ENCODE data around the gene LGALSL.

DNA sequence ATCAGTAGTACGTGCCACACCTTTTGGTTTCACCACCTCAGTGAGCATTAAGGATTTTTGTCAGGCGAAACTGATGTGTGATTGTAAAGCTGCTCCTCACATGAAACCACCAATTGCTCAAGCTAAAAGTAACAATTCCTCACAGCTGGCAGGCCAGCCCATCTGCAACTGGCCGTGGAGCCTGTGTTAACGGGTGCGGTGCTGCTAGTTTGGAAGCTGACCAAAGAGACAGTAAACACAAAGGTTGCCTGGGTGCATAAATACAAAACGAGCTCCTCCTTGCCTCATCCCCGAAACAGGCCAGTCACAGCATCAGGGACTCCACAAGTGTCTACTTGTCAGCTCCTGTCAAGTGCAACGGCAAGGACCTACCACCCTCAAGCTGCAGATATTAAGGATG lies 32.0 kb downstream of the LGALSL start:
- TF ChIP-seq, protein P1, sequence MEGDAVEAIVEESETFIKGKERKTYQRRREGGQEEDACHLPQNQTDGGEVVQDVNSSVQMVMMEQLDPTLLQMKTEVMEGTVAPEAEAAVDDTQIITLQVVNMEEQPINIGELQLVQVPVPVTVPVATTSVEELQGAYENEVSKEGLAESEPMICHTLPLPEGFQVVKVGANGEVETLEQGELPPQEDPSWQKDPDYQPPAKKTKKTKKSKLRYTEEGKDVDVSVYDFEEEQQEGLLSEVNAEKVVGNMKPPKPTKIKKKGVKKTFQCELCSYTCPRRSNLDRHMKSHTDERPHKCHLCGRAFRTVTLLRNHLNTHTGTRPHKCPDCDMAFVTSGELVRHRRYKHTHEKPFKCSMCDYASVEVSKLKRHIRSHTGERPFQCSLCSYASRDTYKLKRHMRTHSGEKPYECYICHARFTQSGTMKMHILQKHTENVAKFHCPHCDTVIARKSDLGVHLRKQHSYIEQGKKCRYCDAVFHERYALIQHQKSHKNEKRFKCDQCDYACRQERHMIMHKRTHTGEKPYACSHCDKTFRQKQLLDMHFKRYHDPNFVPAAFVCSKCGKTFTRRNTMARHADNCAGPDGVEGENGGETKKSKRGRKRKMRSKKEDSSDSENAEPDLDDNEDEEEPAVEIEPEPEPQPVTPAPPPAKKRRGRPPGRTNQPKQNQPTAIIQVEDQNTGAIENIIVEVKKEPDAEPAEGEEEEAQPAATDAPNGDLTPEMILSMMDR (IDR thresholded peaks at IDR 0.05; ENCODE audit: low read depth, low read length): no peak
- TF ChIP-seq POLR2A (IDR thresholded peaks at IDR 0.05; ENCODE audit: extremely low read depth, insufficient read length): no peak
- no peak for TF ChIP-seq MYC (IDR thresholded peaks at IDR 0.05; ENCODE audit: low read depth, low read length)

All from NB4 (cell line).